K562 (cell line): Measurements from ENCODE around the gene OGDH. TPM values are rescaled to one million over a fixed set of nuclear protein-coding genes. Genes with fewer than 3 reads are reported as not detected.

Experiments used
- ATAC-seq: fragments of 200-7000 bp; cut with Tn5 transposase; 3 replicates; pipeline ENCODE4 v1.9.1; 2020; ENCODE audit warnings: moderate library complexity
- BruUV-seq: library from RNA; stranded (reverse); fragments of 400-500 nt; replicated peaks from 2 replicates; lab custom pipeline; 2021; lab: Mats Ljungman, UMichigan
- CTCF ChIA-PET: fragments of 300-600 bp; formaldehyde crosslinking; extraction: SDS; loops from one replicate; lab custom pipeline; 2021; ENCODE audit warnings: low intra/inter-chr PET ratio; lab: Yijun Ruan, JAX
- POLR2A ChIA-PET: fragments of 300-600, 350-650 bp; sonication (Branson Sonifier 250); formaldehyde crosslinking; extraction: SDS; loops from one replicate; lab custom pipeline; 2021; ENCODE audit warnings: antibody characterized with exemption, inconsistent platforms; lab: Yijun Ruan, JAX
- DNase-seq, 4 experiments: peaks; one replicate each; pipeline versions ENCODE4 v3.0.0 to v3.0.0-alpha.2; 2011 to 2018; ENCODE audit warnings: low spot score in 3 of 4, mixed read lengths in 3 of 4; ENCODE audit errors: extremely low read depth in 1 of 4
- FAIRE-seq: peaks from 2 replicates; lab custom pipeline; 2011; peaks lifted over from hg19 to GRCh38; lab: Jason Lieb, UNC
- H2AFZ ChIP-seq: 2 replicates; pipeline ENCODE4 v1.6.0; 2011; ENCODE audit warnings: low read depth, low read length, control low read depth, inconsistent platforms
- H3K27ac ChIP-seq: fragments of 200-600 bp; 3 replicates; pipeline ENCODE4 v1.8.0; 2011; ENCODE audit warnings: low read depth, mild to moderate bottlenecking, control low read depth, inconsistent platforms, low read length, moderate library complexity, mixed read lengths; ENCODE audit errors: extremely low read depth
- H3K27me3 ChIP-seq, 2 experiments: fragments of 300-600 bp in 1 of 2; 2 replicates in 1 of 2; 3 replicates in 1 of 2; pipeline versions ENCODE4 v1.6.0 to v1.8.0; 2011; ENCODE audit warnings: inconsistent platforms in 2 of 2, low read length in 2 of 2, mild to moderate bottlenecking in 1 of 2, mixed read lengths in 1 of 2, moderate library complexity in 1 of 2; ENCODE audit not compliant: control insufficient read depth in 2 of 2, insufficient read depth in 2 of 2
- H3K36me3 ChIP-seq: fragments of 300-600 bp; 3 replicates; pipeline ENCODE4 v1.8.0; 2011; ENCODE audit warnings: mild to moderate bottlenecking, low read length, inconsistent platforms; ENCODE audit not compliant: control insufficient read depth, insufficient read depth
- H3K4me1 ChIP-seq, 2 experiments: fragments of 200-600 bp in 1 of 2; replicated peaks in 1 of 2; 2 replicates in 1 of 2; 3 replicates in 1 of 2; pipeline versions ENCODE4 v1.5.1 to v1.8.0; 2011; ENCODE audit warnings: inconsistent platforms in 2 of 2, low read length in 2 of 2, mild to moderate bottlenecking in 1 of 2, mixed read lengths in 1 of 2, moderate library complexity in 1 of 2; ENCODE audit not compliant: control insufficient read depth in 2 of 2, insufficient read depth in 2 of 2
- H3K4me2 ChIP-seq: 2 replicates; pipeline ENCODE4 v1.6.1; 2011; ENCODE audit warnings: low read length, control low read depth, inconsistent platforms, mixed read lengths; ENCODE audit not compliant: insufficient read depth
- H3K4me3 ChIP-seq: fragments of 200-600 bp; sonication (generic), shearing (Covaris generic); 2 replicates; pipeline ENCODE4 v1.5.1; 2016; ENCODE audit warnings: control low read depth, inconsistent platforms
- H3K79me2 ChIP-seq: fragments of 200-600 bp; 3 replicates; pipeline ENCODE4 v1.8.0; 2011; ENCODE audit warnings: low read length, inconsistent platforms; ENCODE audit not compliant: control insufficient read depth, insufficient read depth
- H3K9ac ChIP-seq, 2 experiments: 2 replicates each; pipeline versions ENCODE4 v1.6.0 to v1.6.1; 2011; ENCODE audit warnings: low read depth in 2 of 2, low read length in 2 of 2, control low read depth in 1 of 2, inconsistent platforms in 1 of 2, mild to moderate bottlenecking in 1 of 2, mixed read lengths in 1 of 2; ENCODE audit not compliant: insufficient read depth in 1 of 2
- H3K9me1 ChIP-seq: one replicate; pipeline ENCODE4 v1.6.0; 2011; ENCODE audit warnings: inconsistent platforms, mild to moderate bottlenecking, low read length, moderate library complexity; ENCODE audit not compliant: control insufficient read depth, insufficient read depth
- H3K9me3 ChIP-seq: replicated peaks from 2 replicates; pipeline ENCODE4 v1.5.1; 2011; ENCODE audit warnings: low read depth, low read length, inconsistent platforms; ENCODE audit not compliant: control insufficient read depth, insufficient read depth
- H4K20me1 ChIP-seq: replicated peaks from 2 replicates; pipeline ENCODE4 v1.6.1; 2011; ENCODE audit warnings: low read length, inconsistent platforms, mixed read lengths; ENCODE audit not compliant: control insufficient read depth, insufficient read depth
- IRF2 ChIP-seq: sonication (generic); formaldehyde crosslinking; IDR thresholded peaks from 2 replicates; pipeline ENCODE4 v1.8.1; 2022; ENCODE audit warnings: mild to moderate bottlenecking, missing genetic modification reagents
- MITF ChIP-seq: IDR thresholded peaks from 2 replicates; pipeline ENCODE4 v1.6.1; 2014; ENCODE audit warnings: antibody characterized with exemption
- PPARD ChIP-seq: fragments of 250-450 bp; sonication (Bioruptor Pico); IDR thresholded peaks from 2 replicates; pipeline ENCODE4 v1.8.0; 2022; ENCODE audit warnings: inconsistent platforms, mild to moderate bottlenecking, moderate library complexity
- ZBTB33 ChIP-seq: sonication (generic); formaldehyde crosslinking; IDR thresholded peaks from 2 replicates; pipeline ENCODE4 v1.8.1; 2023; ENCODE audit warnings: mild to moderate bottlenecking, missing genetic modification reagents
- ZNF444 ChIP-seq: fragments of 250-450 bp; sonication (Bioruptor Pico); IDR thresholded peaks from 2 replicates; pipeline ENCODE4 v1.4.0; 2020; ENCODE audit warnings: mild to moderate bottlenecking, moderate library complexity
- ZNF586 ChIP-seq: fragments of 450-650 bp; formaldehyde crosslinking; conservative IDR thresholded peaks from 2 replicates; pipeline ENCODE4 v1.4.0; 2020; ENCODE audit warnings: mild to moderate bottlenecking, moderate library complexity
- WGBS: fragments of 100-300 bp; shearing (Covaris generic); methylation state at CpG from one replicate; pipeline ENCODE4 v1.1.6; 2016; ENCODE audit warnings: low coverage, mixed read lengths; ENCODE audit not compliant: insufficient coverage; ENCODE audit errors: missing lambda C conversion rate; 5-methylcytosine and 5-hydroxymethylcytosine counted together
- in situ Hi-C: fragments of 300-500 bp; cut with MboI; formaldehyde crosslinking; loops from 4 replicates; pipeline ENCODE4 v1.15.0; 2018; ENCODE audit warnings: inconsistent platforms, mixed read lengths
- intact Hi-C: fragments of 100-400 bp; cut with micrococcal nuclease; formaldehyde crosslinking; loops from 2 replicates; pipeline ENCODE4 v1.14.2; 2022
- polyA plus RNA-seq, 8 experiments: library from polyadenylated mRNA; depleted of rRNA in 4 of 8; stranded (reverse) in 5 of 8; unstranded in 3 of 8; fragments of >200 nt; fragmentation: Nextera tagmentation in 2 of 8; fragmentation: Illumina TruSeq in 1 of 8; extraction: Ambion mirVana in 2 of 8; extraction: Trizol in 1 of 8; gene quantifications; 2 replicates each; pipeline versions ENCODE4 v1.2.1 to v1.2.3, GENCODE V29; 2011 to 2014; ENCODE audit warnings: inconsistent platforms in 1 of 8, missing spikeins in 1 of 8
- total RNA-seq, 7 experiments: library from RNA; depleted of rRNA in 6 of 7; stranded (reverse); fragments of >200 nt in 6 of 7; fragmentation: Illumina TruSeq in 2 of 7; extraction: Trizol in 2 of 7; gene quantifications; 2 replicates each; pipeline versions ENCODE4 v1.2.1 to v1.2.3, GENCODE V29; 2011 to 2021; ENCODE audit warnings: low replicate concordance in 1 of 7

Gene OGDH
- total and polyA plus RNA-seq, 9 of the 15 experiments (the other 6 are each of a cell fraction or from before 2014, with no cell fraction given), result 3.1 to 80.3 (median 23.5) TPM

- no peaks in the 10 kb centered on the region for H3K79me2 ChIP-seq
- no peak overlapping the region for H3K4me3 ChIP-seq
- no TSS peak for BruUV-seq
- TF ChIP-seq ZNF444 (CRISPR knock-in tag) (no peak), ZBTB33 (CRISPR knock-in tag) (no peak), PPARD (CRISPR knock-in tag) (no peak), MITF (no peak), IRF2 (no peak), ZNF586 (CRISPR knock-in tag) (no peak)
- H3K36me3 ChIP-seq, result peaks cover 38% of the 10 kb centered on the region; the same call in 2 of the 3 replicates
- H3K4me2 ChIP-seq, result no peak overlapping the region
- POLR2A ChIA-PET, result no interaction called here
- H3K4me1 ChIP-seq, result peaks cover 1 to 9% of the 10 kb centered on the region in 2 experiments; a peak in 3 of 5 replicates
- H4K20me1 ChIP-seq, result no peaks in the 10 kb centered on the region
- CTCF ChIA-PET, result no interaction called here
- ATAC-seq (no peak), FAIRE-seq (no peak), DNase-seq (peak in 2 of 4 experiments; percentile 4)
- no peak overlapping the region for H3K27ac ChIP-seq
- H3K9me3 ChIP-seq, result no peaks in the 10 kb centered on the region
- H3K9me1 ChIP-seq, result peaks cover 3% of the 10 kb centered on the region
- WGBS, result 93% methylated on average over 19 of the region's 20 CpGs
- H3K9ac ChIP-seq, result no peak overlapping the region; a peak in 2 of 4 replicates
- H3K27me3 ChIP-seq, result no peaks in the 10 kb centered on the region
- intact Hi-C loops, result no loop called here
- in situ Hi-C loops, result no loop called here
- H2AFZ ChIP-seq, result no peak overlapping the region
These were observed 100.5 kb downstream of the OGDH start for GRCh38 chr7:44706788-44707557.
